NB4 (cell line): ENCODE measurements around the gene MEF2B.
A peak's percentile ranks its signal among the peaks of the same experiment; 100 is the strongest.

Experiments used
- DNase-seq: peaks from one replicate; pipeline ENCODE4 v3.0.0; 2010; ENCODE audit warnings: low read depth
- H3K4me3 ChIP-seq: one replicate; pipeline ENCODE4 v1.5.1; 2011; ENCODE audit warnings: mild to moderate bottlenecking, low read depth, low read length, moderate library complexity
- CTCF ChIP-seq: IDR thresholded peaks from one replicate; pipeline ENCODE4 v1.5.1; 2012; ENCODE audit warnings: low read depth, low read length
- MAX ChIP-seq: IDR thresholded peaks from 2 replicates; pipeline ENCODE4 v1.6.1; 2011; ENCODE audit warnings: low read depth, low read length
- MYC ChIP-seq: IDR thresholded peaks from 2 replicates; pipeline ENCODE4 v1.6.1; 2011; ENCODE audit warnings: low read depth, low read length
- POLR2A ChIP-seq: IDR thresholded peaks from 2 replicates; pipeline ENCODE4 v1.6.1; 2011; ENCODE audit warnings: mild to moderate bottlenecking; ENCODE audit not compliant: insufficient read length; ENCODE audit errors: extremely low read depth

MEF2B gene

GRCh38 chr19:19145281-19145680 lies 24.8 kb downstream of the MEF2B start:
- H3K4me3 ChIP-seq, result no peak overlapping the region
- TF ChIP-seq MYC, result no peak
- no peak for TF ChIP-seq POLR2A
- TF ChIP-seq CTCF, result no peak
- TF ChIP-seq MAX, result no peak
- DNase-seq, result no peak

GRCh38 chr19:19142347-19142746 lies 27.7 kb downstream of the MEF2B start:
- DNase-seq, result no peak
- TF ChIP-seq MYC (no peak), POLR2A (no peak), CTCF (no peak), MAX (no peak)

GRCh38 chr19:19140476-19140875 lies 29.6 kb downstream of the MEF2B start:
- no peak for DNase-seq
- TF ChIP-seq POLR2A (no peak), CTCF (no peak), MAX (no peak), MYC (no peak)
- no peak overlapping the region for H3K4me3 ChIP-seq

More at GRCh38 chr19:19142347-19142746, 27.7 kb downstream of the MEF2B start:
- no peak overlapping the region for H3K4me3 ChIP-seq

- TF ChIP-seq CTCF, result no peak
- no peak for TF ChIP-seq MYC
- no peak for TF ChIP-seq POLR2A
- no peak for TF ChIP-seq MAX
- H3K4me3 ChIP-seq, result no peak overlapping the region
- no peak for DNase-seq
Observed at GRCh38 chr19:19139876-19140229, 30.2 kb downstream of the MEF2B start.

GRCh38 chr19:19138109-19138981 lies 31.7 kb downstream of the MEF2B start, which contains the start of gene TMEM161A:
TMEM161A (minus strand) TSS chr19:19138478; CDS start chr19:19138428, 50 bp downstream.
- peak within 1 kb of the TSS; percentile 80 for H3K4me3 ChIP-seq
- TF ChIP-seq MYC, result peak; percentile 71; the same call in 1 of the 2 replicates
- peak; percentile 87 for TF ChIP-seq MAX
- TF ChIP-seq CTCF, result no peak
- TF ChIP-seq POLR2A, result peak; percentile 83
- DNase-seq, result peak; percentile 98
